Neural crest cell (in vitro differentiated cells): ENCODE measurements around the gene PFKP. TPM values are rescaled to one million over a fixed set of nuclear protein-coding genes. Genes with fewer than 3 reads are reported as not detected.

Experiments
- DNase-seq: peaks from one replicate; pipeline ENCODE4 v3.0.0; 2021; ENCODE audit warnings: low read depth, mixed read lengths, low spot score
- H3K27ac Mint-ChIP-seq: one replicate; pipeline ENCODE4 v1.8.0; 2021; ENCODE audit warnings: mild to moderate bottlenecking, mixed read lengths; ENCODE audit not compliant: unreplicated experiment
- H3K27me3 Mint-ChIP-seq: 2 replicates; pipeline ENCODE4 v1.8.0; 2021; ENCODE audit warnings: low read depth, mild to moderate bottlenecking, mixed read lengths
- H3K36me3 Mint-ChIP-seq: 2 replicates; pipeline ENCODE4 v1.8.0; 2021; ENCODE audit warnings: low read depth, mild to moderate bottlenecking, mixed read lengths
- H3K4me1 Mint-ChIP-seq: 2 replicates; pipeline ENCODE4 v1.8.0; 2021; ENCODE audit warnings: mixed read lengths
- H3K4me3 Mint-ChIP-seq: one replicate; pipeline ENCODE4 v1.8.0; 2021; ENCODE audit warnings: mild to moderate bottlenecking, mixed read lengths
- H3K9me3 Mint-ChIP-seq: 2 replicates; pipeline ENCODE4 v1.8.0; 2021; ENCODE audit warnings: mixed read lengths
- total RNA-seq: library from RNA; stranded (reverse); gene quantifications from 2 replicates; pipeline ENCODE4 v1.2.1, GENCODE V29; 2021
- TF ChIP-seq, protein P1 (sequence below): fragments of 200-600 bp; sonication (generic); conservative IDR thresholded peaks from 2 replicates; pipeline ENCODE4 v1.5.0; 2021; ENCODE audit warnings: antibody characterized with exemption, mild to moderate bottlenecking

PFKP gene
- total RNA-seq, 1 donor from 2014 or later: 18.9 TPM

DNA sequence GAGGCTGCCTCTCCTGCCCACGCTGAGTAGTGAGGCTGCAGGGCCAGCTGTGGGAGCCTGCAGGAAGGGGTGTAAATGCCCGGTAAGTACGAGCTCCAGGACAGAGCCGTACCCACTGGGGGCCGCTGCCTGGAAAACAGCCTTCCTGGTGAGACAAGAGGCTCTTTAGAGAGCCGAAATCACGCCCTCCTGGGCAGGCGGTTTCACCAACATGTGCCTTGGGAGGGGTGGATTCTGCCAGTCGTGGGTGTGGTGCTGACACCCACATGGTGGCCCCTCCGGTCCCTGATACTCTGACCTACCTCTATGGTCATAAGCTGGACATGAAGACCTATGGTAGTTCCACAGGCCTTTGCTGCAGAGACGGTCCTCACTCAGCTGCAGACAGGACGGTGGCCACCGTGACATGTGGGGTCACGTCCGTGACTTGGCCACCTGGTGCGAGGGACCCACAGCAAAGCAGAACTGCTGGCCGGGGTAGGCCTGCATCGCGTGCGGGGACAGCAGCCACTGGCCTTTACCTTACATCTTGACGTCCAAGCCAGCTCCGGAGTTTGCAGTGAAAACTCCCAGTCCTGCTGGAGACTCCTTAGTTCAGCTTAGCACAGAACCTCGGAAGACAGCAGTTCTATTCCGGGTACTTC, 58.3 kb downstream of the PFKP start:
- no peak overlapping the region for H3K4me3 Mint-ChIP-seq

DNA sequence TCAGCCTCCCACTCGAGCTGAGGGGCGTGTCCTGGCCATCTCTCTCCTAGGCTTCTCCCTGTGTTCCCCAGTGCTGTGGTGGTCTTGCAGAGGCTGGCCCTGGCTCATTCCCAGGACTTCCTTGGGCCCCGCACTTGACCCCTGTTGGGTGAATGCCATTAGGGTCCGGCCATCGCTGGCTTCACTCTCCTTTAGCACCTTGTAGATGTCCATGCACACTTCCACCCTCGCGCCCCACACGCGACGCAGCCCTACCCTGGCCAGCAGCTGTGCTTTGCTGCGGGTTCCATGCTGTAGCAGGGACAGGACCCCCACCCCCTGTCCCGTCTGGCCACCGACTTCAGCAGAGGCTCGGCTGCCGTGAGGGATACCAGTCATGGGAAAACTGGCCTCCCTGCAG, 58.9 kb downstream of the PFKP start:
- no peak overlapping the region for H3K4me3 Mint-ChIP-seq
- H3K9me3 Mint-ChIP-seq: no peaks in the 10 kb centered on the region
- no peaks in the 10 kb centered on the region for H3K4me1 Mint-ChIP-seq
- H3K36me3 Mint-ChIP-seq: peaks cover 3% of the 10 kb centered on the region
- no peak for DNase-seq
- no peak overlapping the region for H3K27ac Mint-ChIP-seq
- H3K27me3 Mint-ChIP-seq: no peaks in the 10 kb centered on the region
- TF ChIP-seq, protein P1, sequence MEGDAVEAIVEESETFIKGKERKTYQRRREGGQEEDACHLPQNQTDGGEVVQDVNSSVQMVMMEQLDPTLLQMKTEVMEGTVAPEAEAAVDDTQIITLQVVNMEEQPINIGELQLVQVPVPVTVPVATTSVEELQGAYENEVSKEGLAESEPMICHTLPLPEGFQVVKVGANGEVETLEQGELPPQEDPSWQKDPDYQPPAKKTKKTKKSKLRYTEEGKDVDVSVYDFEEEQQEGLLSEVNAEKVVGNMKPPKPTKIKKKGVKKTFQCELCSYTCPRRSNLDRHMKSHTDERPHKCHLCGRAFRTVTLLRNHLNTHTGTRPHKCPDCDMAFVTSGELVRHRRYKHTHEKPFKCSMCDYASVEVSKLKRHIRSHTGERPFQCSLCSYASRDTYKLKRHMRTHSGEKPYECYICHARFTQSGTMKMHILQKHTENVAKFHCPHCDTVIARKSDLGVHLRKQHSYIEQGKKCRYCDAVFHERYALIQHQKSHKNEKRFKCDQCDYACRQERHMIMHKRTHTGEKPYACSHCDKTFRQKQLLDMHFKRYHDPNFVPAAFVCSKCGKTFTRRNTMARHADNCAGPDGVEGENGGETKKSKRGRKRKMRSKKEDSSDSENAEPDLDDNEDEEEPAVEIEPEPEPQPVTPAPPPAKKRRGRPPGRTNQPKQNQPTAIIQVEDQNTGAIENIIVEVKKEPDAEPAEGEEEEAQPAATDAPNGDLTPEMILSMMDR: no peak

More for the DNA sequence above, 58.3 kb downstream of the PFKP start:
- TF ChIP-seq, protein P1: no peak
- H3K9me3 Mint-ChIP-seq: no peaks in the 10 kb centered on the region
- H3K4me1 Mint-ChIP-seq: no peaks in the 10 kb centered on the region
- DNase-seq: no peak
- H3K27me3 Mint-ChIP-seq: no peaks in the 10 kb centered on the region
- no peak overlapping the region for H3K27ac Mint-ChIP-seq
- peaks cover 3% of the 10 kb centered on the region for H3K36me3 Mint-ChIP-seq

DNA sequence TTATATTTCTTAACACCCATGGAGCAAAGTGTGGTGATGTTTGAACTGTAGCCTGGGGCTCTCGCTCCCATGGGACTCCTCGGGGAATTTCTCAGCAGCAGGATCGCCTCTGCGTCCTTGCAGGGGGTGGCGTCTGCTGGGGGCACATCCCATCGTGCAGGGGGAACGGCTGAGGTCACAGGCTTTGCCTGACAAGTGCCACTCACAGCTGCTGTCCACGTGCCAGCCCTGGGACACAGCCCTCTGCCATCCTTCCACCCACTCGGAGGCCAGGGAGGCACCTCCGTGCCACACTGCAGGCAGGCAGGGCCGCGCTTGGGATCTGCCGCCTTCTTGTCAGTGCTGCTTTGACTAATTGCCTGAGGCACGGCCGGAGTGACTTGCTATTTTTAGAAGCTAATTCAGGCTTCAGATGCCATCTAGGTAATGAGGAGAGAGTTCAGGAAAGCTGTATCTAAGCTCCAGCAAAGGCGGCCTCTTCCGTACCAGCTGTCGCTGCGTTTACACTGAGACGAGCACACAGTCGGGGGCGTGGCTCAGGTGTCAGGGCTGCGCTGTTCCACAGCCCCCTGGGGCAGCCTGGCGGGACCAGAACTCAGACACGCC, 59.5 kb downstream of the PFKP start:
- TF ChIP-seq, protein P1: no peak
- no peaks in the 10 kb centered on the region for H3K9me3 Mint-ChIP-seq
- no peak for DNase-seq
- no peak overlapping the region for H3K4me3 Mint-ChIP-seq
- H3K27me3 Mint-ChIP-seq: no peaks in the 10 kb centered on the region
- peaks cover 3% of the 10 kb centered on the region for H3K36me3 Mint-ChIP-seq
- H3K27ac Mint-ChIP-seq: no peak overlapping the region
- no peaks in the 10 kb centered on the region for H3K4me1 Mint-ChIP-seq

DNA sequence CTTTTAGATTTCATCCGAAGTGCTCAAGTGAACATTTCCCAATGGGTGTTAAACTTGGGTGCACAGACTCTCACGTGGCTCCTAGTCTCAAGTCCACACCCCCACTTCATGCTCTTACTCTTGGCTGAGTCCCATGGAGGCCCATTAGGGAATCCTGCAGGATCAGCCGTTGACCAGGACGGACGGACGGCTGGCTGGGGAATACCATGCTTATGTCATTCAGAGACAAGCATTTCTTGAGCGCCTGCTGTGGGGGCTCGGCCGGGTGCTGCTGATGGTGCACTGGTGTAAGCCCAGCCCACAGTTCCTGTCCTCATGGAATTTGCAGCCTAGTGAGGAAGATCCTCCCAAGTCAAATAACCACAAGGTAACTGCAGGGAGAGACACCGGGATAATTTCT, 60.6 kb downstream of the PFKP start:
- Mint-ChIP-seq H3K27me3 (no peaks in the 10 kb centered on the region), H3K27ac (no peak overlapping the region), H3K4me3 (no peak overlapping the region), H3K9me3 (no peaks in the 10 kb centered on the region), H3K36me3 (peaks cover 3% of the 10 kb centered on the region), H3K4me1 (no peaks in the 10 kb centered on the region)
- DNase-seq: no peak
- TF ChIP-seq, protein P1: no peak

DNA sequence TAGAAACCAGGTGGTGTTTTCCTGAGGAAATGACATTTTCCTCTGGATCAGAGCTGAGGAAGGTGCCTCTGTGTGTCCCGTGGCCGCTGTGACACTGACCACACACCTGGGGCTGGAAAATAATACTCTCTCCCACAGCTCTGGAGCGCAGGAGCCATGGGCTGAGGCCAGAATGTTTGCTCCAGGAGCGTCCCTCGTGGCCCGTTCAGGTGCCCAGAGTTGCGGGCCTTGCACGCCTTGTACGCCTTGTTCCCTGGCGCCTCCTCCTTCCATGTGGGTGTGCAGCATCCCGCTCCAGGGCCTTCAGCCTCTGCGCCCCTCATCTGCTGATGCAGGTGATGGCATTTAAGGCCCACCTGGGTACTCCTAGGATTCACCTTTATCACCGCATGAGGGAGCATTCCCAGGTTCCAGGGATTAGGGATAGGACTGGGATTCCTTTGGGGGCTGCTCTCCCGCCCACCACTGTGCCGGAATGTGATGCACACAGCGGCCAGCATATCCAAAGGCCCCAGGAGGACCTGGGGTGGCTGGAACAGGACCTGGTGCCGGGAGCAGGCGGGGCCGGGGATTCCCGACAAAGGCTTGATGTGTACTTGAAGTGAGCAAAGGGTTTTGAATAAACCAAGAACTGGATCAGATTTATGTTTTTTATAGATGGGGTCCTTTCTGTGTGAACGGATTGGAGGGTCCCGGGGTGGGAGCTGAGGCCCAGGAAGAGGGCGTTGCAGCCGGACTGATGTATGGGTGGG, 61.2 kb downstream of the PFKP start:
- DNase-seq: no peak
- H3K4me3 Mint-ChIP-seq: no peak overlapping the region
- H3K27me3 Mint-ChIP-seq: no peaks in the 10 kb centered on the region
- no peaks in the 10 kb centered on the region for H3K9me3 Mint-ChIP-seq
- TF ChIP-seq, protein P1: no peak
- H3K27ac Mint-ChIP-seq: no peak overlapping the region
- no peaks in the 10 kb centered on the region for H3K4me1 Mint-ChIP-seq
- H3K36me3 Mint-ChIP-seq: peaks cover 3% of the 10 kb centered on the region
